Measurements from ENCODE around the gene SLC22A14. TPM values are rescaled to one million over a fixed set of nuclear protein-coding genes. Genes with fewer than 3 reads are reported as not detected.

The SLC22A14 gene
- total and polyA plus RNA-seq, 10 of the 15 experiments (the other 5 are each of a cell fraction or from before 2014, with no cell fraction given), result not detected

- TF ChIP-seq HDAC6 (IDR thresholded peaks at IDR 0.05; ENCODE audit: unreplicated experiment), result no peak
- no peak for TF ChIP-seq PRDM15 (CRISPR knock-in tag; IDR thresholded peaks at IDR 0.05)
- no peak for TF ChIP-seq BCLAF1 (IDR thresholded peaks at IDR 0.05)
- no peak for TF ChIP-seq KAT2A (conservative IDR thresholded peaks at IDR 0.05; ENCODE audit: control insufficient read depth, low read depth, low read length)
These were observed 78.3 kb downstream of the SLC22A14 start (continued) for GRCh38 chr3:38360345-38360744.

- in situ Hi-C loops (cut with MboI), result no loop called here
- TF ChIP-seq FOXM1 (IDR thresholded peaks at IDR 0.05; ENCODE audit: low read depth, low read length) (no peak), RAD21 (IDR thresholded peaks at IDR 0.05; ENCODE audit: insufficient read depth, low read depth, low read length) (no peak), FOS (IDR thresholded peaks at IDR 0.05; ENCODE audit: borderline replicate concordance, extremely low read depth, insufficient read length) (no peak), CBFB (IDR thresholded peaks at IDR 0.05; ENCODE audit: low read depth) (no peak), ZZZ3 (IDR thresholded peaks at IDR 0.05; ENCODE audit: control insufficient read depth, insufficient read length, low read depth) (no peak), IKZF1 (conservative IDR thresholded peaks at IDR 0.05) (no peak), POU2F2 (IDR thresholded peaks at IDR 0.05; ENCODE audit: borderline replicate concordance, low read depth, low read length) (no peak), NBN (IDR thresholded peaks at IDR 0.05) (no peak), MTA2 (IDR thresholded peaks at IDR 0.05; ENCODE audit: low read depth) (no peak), SPI1 (IDR thresholded peaks at IDR 0.05; ENCODE audit: borderline replicate concordance, insufficient read depth, low read depth, low read length) (no peak), CHD2 (IDR thresholded peaks at IDR 0.05; ENCODE audit: borderline replicate concordance, low read depth, low read length) (no peak), USF2 (IDR thresholded peaks at IDR 0.05; ENCODE audit: borderline replicate concordance, low read depth, low read length) (no peak), STAT3 (IDR thresholded peaks at IDR 0.05; ENCODE audit: low read depth, low read length) (no peak), MXI1 (IDR thresholded peaks at IDR 0.05; ENCODE audit: low read depth, low read length) (no peak)
These were observed 79.4 kb downstream of the SLC22A14 start for GRCh38 chr3:38361496-38361895.

More at GRCh38 chr3:38361496-38361895, 79.4 kb downstream of the SLC22A14 start:
- no peak overlapping the region for H3K9ac ChIP-seq (ENCODE audit: control insufficient read depth, insufficient read depth, low read length)
- no peak overlapping the region for H3K4me2 ChIP-seq (ENCODE audit: control insufficient read depth, insufficient read depth)
- H3K27me3 ChIP-seq (replicated peaks in 1 of 2; ENCODE audit: control insufficient read depth in 2 of 2, insufficient read depth in 2 of 2, low read length in 1 of 2), result no peaks in the 10 kb centered on the region
- FAIRE-seq (no peak), DNase-seq (ENCODE audit: low read depth, low spot score) (no peak), ATAC-seq (no peak)
- SMC1A ChIA-PET (ENCODE audit: uncharacterized antibody, unreplicated experiment), result no interaction called here
- CTCF ChIA-PET, result interaction anchor here (1.6 kb wide), 1 partner anchor 15 kb away, joined by 4 read pairs; the partner anchor contains the start of gene XYLB
- POLR2A ChIA-PET, result no interaction called here
- RAD21 ChIA-PET (ENCODE audit: unreplicated experiment), result no interaction called here
- WGBS (ENCODE audit: insufficient coverage, insufficient replicate concordance, low lambda C conversion rate, missing lambda C conversion rate), result 37% methylated on average over 3 of the region's 4 CpGs
- BruUV-seq (replicated peaks), result no TSS peak
- no peaks in the 10 kb centered on the region for H3K79me2 ChIP-seq (ENCODE audit: control insufficient read depth, insufficient read depth, low read length)
- H4K20me1 ChIP-seq (ENCODE audit: control insufficient read depth, insufficient read depth), result no peaks in the 10 kb centered on the region
- intact Hi-C loops (cut with micrococcal nuclease; ENCODE audit: unreplicated experiment), result no loop called here
- no peak overlapping the region for H3K4me3 ChIP-seq
- H3K4me1 ChIP-seq (ENCODE audit: control insufficient read depth, insufficient read depth, low read length), result no peaks in the 10 kb centered on the region
- no peak overlapping the region for H2AFZ ChIP-seq (ENCODE audit: control insufficient read depth, low read depth, low read length)
- peaks cover 0 to 3% of the 10 kb centered on the region in 2 experiments for H3K36me3 ChIP-seq (ENCODE audit: control insufficient read depth in 2 of 2, insufficient read depth in 2 of 2, low read length in 1 of 2)
- H3K27ac ChIP-seq (ENCODE audit: control insufficient read depth, insufficient read depth), result no peak overlapping the region
- H3K9me3 ChIP-seq (replicated peaks; ENCODE audit: control insufficient read depth, insufficient read depth, low read length), result no peaks in the 10 kb centered on the region
